NCI-H128 (cell line): ENCODE measurements around the gene RASA2.
"Not testable (repeated sequence)": the region's sequence is repeated elsewhere in the genome, so short reads cannot be mapped to it uniquely, and the experiment has no call there.

Experiments
- DNase-seq: peaks from one replicate; lab custom pipeline; 2025; ENCODE audit not compliant: unreplicated experiment; lab: John Stamatoyannopoulos, UW

The RASA2 gene

GRCh38 chr3:141561426-141562034, 74.7 kb downstream of the RASA2 start:
- peak; percentile 21 for DNase-seq

- no peak for DNase-seq
Measured at GRCh38 chr3:141564241-141564640, 77.4 kb downstream of the RASA2 start.

GRCh38 chr3:141570068-141570467, 83.2 kb downstream of the RASA2 start:
- no peak for DNase-seq

- DNase-seq, result no peak
Measured at GRCh38 chr3:141575879-141576743, 89.3 kb downstream of the RASA2 start.

GRCh38 chr3:141576744-141577052, 89.9 kb downstream of the RASA2 start:
- DNase-seq, result no peak

GRCh38 chr3:141578202-141578973, 91.6 kb downstream of the RASA2 start:
- DNase-seq, result no peak

GRCh38 chr3:141594357-141594756, 107.5 kb downstream of the RASA2 start:
- no peak for DNase-seq

- DNase-seq, result no peak
Measured at GRCh38 chr3:141597931-141598330, 111.1 kb downstream of the RASA2 start.

- no peak for DNase-seq
Measured at GRCh38 chr3:141600331-141600730, 113.5 kb downstream of the RASA2 start.

- no peak for DNase-seq
Measured at GRCh38 chr3:141602706-141603105, 115.9 kb downstream of the RASA2 start.

- DNase-seq, result no peak
Measured at GRCh38 chr3:141603473-141604035, 116.7 kb downstream of the RASA2 start.

GRCh38 chr3:141605883-141606282, 119.1 kb downstream of the RASA2 start:
- DNase-seq, result no peak

- DNase-seq, result no peak
Measured at GRCh38 chr3:141608438-141608837, 121.6 kb downstream of the RASA2 start.

- DNase-seq, result no peak
Measured at GRCh38 chr3:141610939-141611338, 124.1 kb downstream of the RASA2 start.

GRCh38 chr3:141618103-141618910, 131.5 kb downstream of the RASA2 start:
- no peak for DNase-seq

- no peak for DNase-seq
Measured at GRCh38 chr3:141618938-141619337, 132.1 kb downstream of the RASA2 start.

- no peak for DNase-seq
Measured at GRCh38 chr3:141619450-141619849, 132.6 kb downstream of the RASA2 start.

GRCh38 chr3:141623691-141624090, 136.9 kb downstream of the RASA2 start:
- no peak for DNase-seq

GRCh38 chr3:141625506-141625905, 138.7 kb downstream of the RASA2 start:
- DNase-seq, result no peak

GRCh38 chr3:141628334-141628733, 141.5 kb downstream of the RASA2 start:
- not testable (repeated sequence) for DNase-seq
